C4-2B (cell line): Measurements from ENCODE around the gene INPP5E.

Source experiments
- H3K27ac ChIP-seq: fragments of 450-650 bp; 2 replicates; pipeline ENCODE4 v1.5.1; 2017
- ZFX ChIP-seq: fragments of 450-650 bp; IDR thresholded peaks from 2 replicates; pipeline ENCODE4 v1.6.1; 2017
- TF ChIP-seq, protein P1 (sequence below): fragments of 450-650 bp; conservative IDR thresholded peaks from 2 replicates; pipeline ENCODE4 v1.5.1; 2017; ENCODE audit warnings: mild to moderate bottlenecking

INPP5E gene

DNA sequence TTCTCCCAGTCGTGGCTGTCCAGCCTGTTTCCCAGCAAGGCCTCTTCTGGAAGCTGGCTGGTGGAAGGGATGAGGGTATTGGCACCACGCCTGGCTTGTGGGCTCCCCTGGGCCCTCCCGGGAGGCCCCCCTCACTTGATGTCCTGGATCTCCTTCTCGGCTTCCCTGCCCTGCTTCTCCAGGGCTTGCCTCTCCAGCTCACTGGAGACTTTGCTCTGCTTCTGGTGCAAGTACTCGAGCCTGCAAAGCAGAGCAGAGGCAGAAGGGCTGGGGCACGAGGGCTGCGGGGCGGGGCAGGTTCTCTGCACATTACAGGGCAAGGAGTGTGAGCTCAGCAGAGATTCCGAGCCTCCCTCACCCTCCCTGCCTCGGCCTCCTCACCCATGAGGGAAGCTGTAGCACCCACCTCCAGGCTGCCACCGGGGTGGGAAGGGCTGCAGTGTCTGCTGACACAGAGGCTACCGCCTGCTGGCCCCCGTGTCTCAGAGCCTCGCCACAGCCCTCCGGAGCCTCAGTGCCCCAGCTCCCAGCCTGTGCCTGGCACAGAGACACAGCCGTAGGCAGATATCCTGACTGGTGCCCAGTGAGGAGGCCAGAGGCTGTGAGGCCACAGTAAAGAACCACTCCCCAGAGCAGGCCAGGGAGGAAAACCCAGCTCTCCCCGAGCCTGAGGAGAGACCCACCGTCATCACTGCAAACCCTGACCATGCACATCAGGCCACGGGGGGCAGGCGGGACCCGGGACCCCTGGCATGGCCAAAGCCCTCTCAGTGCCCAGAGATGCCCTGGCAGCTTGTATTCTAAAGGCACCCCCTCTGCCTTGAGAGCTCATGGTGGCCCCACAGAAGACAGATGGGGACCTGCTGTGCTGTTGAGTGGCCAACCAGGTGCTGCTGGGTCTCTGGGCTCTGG lies 46.9 kb downstream of the INPP5E start:
- TF ChIP-seq ZFX: no peak
- TF ChIP-seq, protein P1, sequence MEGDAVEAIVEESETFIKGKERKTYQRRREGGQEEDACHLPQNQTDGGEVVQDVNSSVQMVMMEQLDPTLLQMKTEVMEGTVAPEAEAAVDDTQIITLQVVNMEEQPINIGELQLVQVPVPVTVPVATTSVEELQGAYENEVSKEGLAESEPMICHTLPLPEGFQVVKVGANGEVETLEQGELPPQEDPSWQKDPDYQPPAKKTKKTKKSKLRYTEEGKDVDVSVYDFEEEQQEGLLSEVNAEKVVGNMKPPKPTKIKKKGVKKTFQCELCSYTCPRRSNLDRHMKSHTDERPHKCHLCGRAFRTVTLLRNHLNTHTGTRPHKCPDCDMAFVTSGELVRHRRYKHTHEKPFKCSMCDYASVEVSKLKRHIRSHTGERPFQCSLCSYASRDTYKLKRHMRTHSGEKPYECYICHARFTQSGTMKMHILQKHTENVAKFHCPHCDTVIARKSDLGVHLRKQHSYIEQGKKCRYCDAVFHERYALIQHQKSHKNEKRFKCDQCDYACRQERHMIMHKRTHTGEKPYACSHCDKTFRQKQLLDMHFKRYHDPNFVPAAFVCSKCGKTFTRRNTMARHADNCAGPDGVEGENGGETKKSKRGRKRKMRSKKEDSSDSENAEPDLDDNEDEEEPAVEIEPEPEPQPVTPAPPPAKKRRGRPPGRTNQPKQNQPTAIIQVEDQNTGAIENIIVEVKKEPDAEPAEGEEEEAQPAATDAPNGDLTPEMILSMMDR: no peak
- H3K27ac ChIP-seq: no peak overlapping the region

DNA sequence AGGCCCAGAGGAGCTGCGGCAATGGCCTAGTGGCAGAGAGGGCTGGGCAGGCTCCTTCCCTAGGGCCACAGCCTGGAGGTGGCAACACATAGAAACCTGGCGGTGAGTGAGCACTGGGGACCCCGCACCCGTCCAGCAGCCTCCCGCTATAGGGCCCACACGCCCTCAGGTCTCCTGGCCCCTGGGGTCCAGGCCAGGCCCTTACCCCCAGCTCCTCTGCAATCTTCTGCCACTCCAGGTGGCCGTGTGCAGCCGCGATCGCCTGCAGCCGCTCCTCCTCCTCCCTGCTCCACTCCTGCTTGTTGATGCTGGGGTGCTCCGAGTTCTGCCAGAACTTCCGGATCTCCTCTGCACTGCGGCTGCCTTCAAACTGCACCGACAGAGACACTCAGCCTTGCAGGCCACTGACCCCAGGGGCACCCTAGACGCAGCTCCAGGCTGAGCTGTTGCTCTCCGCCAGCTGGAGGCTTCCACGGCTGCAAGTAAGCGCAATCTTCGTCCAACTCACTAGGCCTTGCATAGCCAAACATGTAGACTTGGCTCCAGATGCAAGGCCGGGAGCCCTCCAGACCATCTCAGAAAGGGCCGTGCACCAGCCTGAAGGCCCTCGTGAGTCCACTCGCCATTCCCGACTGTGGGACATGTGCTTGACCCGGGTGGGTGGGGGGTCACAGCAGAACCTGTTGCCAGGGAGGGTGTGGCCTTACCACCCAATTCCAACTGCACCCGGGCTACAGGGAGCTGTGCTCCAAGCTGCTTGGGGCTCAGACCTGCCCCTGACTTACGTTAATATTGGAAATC lies 47.7 kb downstream of the INPP5E start:
- no peak overlapping the region for H3K27ac ChIP-seq
- no peak for TF ChIP-seq ZFX
- TF ChIP-seq, protein P1: no peak

DNA sequence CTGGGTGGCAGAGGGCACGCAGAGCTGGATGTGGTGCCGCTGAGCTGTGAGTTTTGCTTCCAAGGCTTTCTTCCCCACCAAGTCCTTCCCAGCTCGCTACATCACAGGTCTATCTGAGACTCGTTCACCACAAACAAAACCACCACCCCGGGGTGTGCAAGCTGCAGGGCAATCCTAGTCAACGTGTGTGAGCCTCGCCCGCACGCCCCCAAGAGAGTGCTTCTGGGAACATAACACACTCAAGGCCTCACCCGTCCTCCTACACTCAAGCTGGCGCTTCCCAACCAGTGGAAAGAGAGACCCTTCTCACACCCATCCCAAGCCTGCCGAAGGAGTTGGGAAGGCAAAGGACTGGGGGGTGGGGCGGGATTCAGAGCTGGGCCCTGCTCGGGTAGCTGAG lies 50.2 kb downstream of the INPP5E start:
- no peak overlapping the region for H3K27ac ChIP-seq
- TF ChIP-seq, protein P1: no peak
- no peak for TF ChIP-seq ZFX

DNA sequence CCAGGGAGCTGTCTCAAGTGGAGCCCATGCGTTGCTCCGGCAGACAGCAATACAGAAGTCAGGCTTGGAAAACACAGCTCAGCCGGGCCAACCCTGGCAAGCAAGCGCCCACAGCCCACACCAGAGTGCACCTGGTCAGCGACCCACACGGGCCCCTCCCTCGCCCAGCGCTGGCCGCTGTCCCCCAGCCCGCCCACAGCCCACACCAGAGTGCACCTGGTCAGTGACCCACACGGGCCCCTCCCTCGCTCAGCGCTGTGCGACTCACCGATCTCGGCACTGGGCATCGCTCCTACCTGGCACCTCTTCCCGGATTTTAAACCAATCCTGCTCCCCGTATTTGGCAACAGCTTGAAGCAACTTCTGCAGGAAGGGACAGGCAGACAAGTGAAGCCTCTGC lies 52.4 kb downstream of the INPP5E start:
- TF ChIP-seq ZFX: no peak
- TF ChIP-seq, protein P1: no peak
- no peak overlapping the region for H3K27ac ChIP-seq

DNA sequence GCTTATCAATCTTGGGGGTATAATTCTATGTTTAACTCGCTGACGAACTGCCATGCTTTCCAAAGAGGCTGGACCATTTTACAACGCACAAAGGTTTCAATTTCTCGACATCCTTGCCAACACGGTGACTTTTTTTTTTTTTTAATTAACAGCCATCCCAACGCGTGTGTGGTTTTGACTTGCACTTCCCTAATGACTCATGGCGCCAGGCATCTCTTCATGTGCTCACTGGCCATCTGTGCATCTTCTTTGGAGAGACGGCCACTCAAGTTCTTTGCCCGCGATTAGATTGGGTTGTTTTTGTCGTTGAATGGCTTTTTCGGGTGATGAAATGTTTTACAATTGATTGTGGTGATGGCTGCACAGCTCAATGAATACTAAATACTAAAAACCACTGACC lies 53.6 kb downstream of the INPP5E start:
- no peak overlapping the region for H3K27ac ChIP-seq
- TF ChIP-seq, protein P1: no peak
- no peak for TF ChIP-seq ZFX

DNA sequence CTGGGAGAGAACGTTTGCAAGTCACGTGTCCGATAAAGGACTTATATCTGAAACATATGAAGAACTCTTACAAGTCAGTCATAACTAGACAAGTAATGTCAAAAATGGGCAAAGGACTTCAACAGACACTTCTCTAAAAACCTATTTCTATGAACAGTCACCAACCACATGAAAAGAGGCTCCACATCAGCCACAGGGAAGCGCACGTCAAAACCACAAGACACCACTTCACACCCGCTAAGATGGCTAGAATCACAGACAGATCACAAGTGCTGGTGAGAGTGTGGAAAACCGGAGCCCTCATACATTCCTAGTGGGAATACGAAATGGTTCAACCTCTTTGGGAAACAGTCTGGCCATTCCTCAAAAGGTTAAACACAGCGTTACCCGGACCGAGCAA lies 54.6 kb downstream of the INPP5E start:
- no peak overlapping the region for H3K27ac ChIP-seq
- TF ChIP-seq ZFX: no peak
- TF ChIP-seq, protein P1: no peak

DNA sequence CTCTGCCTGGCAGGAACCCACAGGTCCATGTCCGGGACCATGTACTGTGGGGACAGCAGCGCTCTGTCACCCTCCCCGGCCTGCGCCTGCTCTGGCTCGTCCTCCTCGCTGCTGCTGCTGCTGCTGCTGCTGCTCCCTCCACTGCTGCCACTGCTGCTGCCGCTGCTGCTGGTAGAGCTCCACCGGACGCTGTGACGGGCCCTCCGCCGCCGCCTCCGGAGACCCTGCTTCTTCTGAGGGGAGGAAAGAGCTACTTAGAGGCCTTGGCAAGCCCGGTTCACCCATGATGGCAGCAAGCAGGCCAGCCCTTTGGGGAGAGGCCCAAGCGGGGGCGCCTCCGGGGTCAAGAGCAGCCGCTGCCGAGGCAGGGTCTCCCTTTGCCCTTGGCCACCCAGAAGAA lies 56.2 kb downstream of the INPP5E start:
- H3K27ac ChIP-seq: no peak overlapping the region
- no peak for TF ChIP-seq ZFX
- TF ChIP-seq, protein P1: no peak
